Pulmonary artery endothelial cell (primary cell): ENCODE measurements around the gene ITSN1. TPM values are rescaled to one million over a fixed set of nuclear protein-coding genes. Genes with fewer than 3 reads are reported as not detected.

Experiments used
- DNase-seq: peaks from one replicate; pipeline ENCODE4 v3.0.0-alpha.2; 2011; ENCODE audit warnings: low read depth, low spot score
- total RNA-seq: library from RNA; depleted of rRNA; stranded (reverse); fragments of >200 nt; gene quantifications from 2 replicates; pipeline ENCODE4 v1.2.3, GENCODE V29; 2014

Gene ITSN1
- total RNA-seq, 1 donor from 2014 or later, result 66.4 TPM

DNA sequence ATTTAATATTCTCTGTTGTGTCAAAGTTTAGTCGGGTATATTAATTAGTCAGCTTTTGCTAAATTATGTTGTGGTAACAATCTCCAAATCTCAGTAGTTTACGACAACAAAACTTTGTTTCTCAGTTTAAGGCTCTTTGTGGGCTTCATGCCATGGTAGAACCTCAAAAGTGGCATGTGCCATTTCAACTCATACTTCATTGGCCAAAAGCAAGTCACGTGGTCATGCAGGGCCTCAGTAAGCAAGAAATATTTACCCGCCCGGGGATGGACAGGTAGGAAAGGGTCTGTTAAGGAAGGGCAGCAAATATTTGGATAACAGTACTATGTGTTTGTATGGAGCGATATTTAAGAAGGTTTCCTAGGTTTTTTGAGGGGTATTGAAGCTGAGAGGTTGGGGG is 38.6 kb downstream of the ITSN1 start:
- no peak for DNase-seq

DNA sequence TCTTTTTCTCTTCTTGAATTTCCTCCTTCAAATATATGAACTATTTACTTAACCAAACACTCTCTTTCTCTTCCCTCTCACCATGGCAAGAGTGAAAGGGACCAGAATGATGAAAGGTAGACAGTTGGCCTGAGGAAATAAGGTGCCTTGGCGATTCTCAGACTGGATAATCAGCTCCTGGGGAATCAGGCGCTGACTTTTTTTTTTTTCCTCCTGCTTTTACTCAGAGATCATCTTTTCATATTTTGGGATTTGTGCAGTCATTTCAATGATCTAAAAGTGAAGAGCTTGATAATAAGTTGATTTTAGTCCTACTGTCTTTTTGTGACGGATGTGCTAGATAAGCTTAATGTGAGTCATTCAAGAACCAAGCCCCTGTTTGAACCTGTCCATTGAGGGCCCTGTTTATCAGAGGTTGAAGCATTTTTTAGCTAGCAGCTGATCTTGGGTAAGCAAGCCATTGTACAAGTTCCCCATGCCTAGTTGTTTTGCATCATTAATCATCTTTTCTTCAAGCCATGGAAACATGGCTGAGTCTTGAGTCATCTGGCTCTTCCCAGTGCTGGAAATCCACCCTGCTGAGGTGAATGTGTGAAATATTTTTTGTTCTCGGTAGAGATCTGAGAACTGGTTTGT is 40.8 kb downstream of the ITSN1 start:
- peak; percentile 78 for DNase-seq

DNA sequence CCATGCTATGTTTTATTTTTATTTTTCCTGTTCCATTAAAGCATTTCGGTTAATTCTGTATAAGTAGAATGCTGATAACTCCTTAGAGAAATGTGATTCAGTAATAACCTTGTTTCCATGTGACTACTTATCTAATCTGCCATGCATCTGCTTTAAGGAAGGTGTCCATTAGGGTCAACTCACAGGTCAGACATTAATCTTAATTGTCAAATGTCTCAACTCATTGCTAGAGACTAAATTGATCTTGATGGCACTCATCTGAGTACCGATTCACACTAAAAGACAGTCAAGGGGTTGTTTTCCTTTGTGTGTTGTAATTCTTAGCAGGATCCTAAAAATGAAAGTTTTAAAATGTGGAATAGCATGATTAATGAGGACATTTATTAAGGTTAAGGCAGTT is 41.8 kb downstream of the ITSN1 start:
- DNase-seq, result no peak

DNA sequence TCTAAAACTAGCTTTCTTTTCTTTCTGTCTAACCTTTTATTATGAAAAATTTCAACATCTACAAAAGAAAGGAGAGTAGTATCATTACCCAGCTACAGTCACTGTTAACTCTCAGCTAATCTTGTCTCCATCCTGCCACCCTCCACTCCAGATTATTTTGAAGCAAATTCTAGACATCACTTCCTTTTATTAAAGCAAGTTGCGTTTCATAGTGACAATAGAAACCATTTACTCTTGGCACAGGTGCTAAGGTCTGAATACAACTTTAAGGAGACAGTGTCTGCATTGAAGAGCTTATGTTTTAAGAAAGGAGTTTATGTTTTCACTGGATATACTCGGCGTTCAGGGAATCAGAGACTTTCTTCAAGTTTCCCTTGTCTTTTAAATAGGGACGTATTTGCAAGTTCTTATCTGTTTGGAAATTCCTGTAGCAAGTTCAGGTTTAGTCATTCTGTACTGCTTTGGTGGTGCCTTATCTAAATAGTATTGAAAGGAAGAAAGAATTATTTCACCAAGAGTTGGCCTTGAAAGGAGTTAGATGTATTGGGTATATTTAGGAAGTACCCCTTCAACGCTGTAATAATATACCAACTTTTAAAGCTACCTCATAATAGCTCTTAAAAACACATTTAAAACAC is 42.7 kb downstream of the ITSN1 start:
- DNase-seq, result no peak

DNA sequence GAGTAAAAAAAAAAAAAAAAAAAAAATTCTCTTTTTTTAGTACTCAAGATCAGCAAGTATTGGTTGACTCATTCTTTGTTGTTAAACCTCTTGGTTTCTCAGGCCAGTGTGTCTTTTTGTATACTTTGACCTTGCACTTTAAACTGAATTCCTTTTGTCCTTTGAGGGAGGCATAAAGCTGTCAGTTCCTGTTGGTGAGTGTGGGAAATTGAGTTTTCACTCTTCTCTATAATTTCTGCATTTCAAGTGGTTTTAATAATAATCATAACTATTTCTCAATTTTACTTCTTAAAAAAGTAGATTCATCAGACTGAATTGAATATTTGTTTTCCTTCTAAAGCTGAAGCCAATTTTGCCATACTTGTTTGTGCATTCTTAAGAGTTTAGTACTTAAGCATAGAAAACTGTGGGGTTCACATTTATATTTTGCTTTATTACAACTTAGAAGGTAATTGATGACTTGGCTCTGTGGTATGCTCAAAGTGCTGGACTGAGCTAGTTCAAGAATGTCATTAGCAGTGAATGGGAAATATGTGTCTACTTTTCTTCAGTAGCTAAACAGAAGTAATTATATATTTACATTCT is 43.4 kb downstream of the ITSN1 start:
- peak; percentile 72 for DNase-seq

DNA sequence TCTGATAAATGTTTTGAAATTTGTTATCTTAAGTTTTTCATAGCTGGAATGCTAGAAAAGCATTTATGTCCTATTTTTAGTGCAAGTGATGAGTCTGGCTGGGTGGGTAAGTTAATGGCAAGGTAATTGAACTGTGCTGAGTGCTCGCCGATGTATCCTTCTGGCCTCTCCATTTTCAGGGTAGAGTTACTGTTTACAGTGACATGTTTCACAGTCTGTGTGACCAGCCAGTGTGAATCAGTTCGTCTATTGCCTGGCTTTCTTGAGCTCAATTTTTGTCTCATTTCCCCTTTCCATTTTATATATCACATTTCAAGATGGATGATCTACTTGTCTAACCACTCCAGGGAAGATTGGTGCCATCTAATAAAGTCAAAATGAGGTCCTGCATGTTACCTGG is 44.1 kb downstream of the ITSN1 start:
- DNase-seq, result no peak

DNA sequence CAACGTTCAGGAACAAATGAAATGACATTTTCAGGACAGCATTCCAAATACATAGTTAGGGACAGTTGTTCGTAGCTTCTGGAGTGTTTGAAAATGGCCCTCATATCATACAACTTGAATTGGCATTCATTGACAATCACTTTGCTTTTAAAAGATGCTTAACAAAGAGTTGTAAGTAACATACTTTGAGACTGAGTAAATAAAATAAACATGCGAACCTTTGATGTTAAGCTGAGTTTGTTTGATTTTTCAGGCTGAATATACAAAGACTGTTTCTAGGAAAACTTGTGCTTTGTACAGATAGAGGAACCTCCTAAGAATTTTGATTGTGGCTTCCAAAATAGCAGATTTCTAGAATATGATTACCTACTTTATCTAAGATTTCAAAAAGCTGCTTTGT is 45.3 kb downstream of the ITSN1 start:
- no peak for DNase-seq

DNA sequence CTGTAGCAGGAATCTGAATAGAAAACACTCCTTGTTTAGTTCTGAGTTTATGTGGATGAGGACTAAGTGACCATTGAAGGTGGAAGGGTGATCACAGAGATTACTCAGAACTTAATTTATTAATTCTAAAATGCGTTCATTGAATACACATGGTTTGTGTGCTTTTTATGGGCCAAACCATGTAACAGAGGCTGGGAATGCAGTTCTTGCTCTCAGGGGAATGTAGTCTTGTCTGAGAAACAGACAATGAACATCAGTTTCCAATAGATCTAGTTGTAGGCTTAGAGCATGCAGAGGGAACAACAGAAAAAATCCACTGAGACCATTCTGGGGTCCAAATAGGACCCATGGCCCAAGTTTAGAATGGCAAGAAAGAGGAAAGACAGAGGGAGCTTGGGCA is 46.1 kb downstream of the ITSN1 start:
- no peak for DNase-seq

DNA sequence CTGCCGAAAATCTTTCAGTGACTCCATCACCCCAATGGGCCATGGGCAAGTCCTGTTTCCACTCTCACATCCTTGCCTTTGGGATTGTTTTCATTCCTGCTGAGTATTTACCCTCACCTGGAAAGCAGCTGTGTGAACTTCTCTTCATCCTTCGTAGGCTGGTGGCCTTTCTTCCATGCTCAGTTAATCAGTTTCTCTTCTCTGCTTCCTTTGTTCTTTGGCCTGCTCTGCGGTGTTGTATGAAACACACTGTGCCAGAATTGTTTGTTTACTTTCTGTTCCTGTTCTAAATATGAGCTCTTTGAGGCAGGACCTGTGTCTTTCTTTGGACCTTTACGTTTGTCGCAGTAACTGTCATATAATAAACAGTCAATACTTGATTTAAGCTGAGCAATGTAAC is 48.6 kb downstream of the ITSN1 start:
- DNase-seq, result no peak

DNA sequence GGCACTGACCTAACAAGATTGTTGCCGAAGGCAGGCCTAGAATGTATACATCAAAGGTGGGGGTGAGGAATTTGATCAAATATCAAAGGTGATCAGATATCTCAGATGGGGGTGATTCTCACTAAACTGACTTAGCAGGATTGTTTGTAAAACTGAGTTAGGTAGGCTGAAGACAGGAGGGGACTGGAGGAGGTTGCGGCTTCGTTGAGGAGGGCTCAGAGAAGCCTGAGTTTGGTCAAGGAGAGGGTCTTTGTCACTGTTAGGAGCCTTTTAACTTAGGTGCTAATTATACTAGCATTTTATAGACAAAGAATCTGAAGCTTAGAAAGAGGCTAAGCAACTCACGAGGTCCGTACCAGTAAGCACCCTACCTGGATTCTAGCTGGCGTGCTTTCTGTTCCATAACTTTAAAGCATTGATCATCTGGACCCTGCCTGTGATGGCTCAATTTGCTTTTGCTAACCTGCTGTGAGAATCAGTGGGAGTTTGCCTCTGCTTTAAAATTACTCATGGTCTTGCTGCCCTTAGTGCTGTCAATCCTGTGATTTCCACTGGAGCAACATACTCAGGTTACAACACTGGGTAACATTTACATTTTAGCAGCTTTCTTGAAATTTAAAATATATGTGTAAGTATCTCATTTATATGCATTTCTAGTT is 49.8 kb downstream of the ITSN1 start:
- no peak for DNase-seq

DNA sequence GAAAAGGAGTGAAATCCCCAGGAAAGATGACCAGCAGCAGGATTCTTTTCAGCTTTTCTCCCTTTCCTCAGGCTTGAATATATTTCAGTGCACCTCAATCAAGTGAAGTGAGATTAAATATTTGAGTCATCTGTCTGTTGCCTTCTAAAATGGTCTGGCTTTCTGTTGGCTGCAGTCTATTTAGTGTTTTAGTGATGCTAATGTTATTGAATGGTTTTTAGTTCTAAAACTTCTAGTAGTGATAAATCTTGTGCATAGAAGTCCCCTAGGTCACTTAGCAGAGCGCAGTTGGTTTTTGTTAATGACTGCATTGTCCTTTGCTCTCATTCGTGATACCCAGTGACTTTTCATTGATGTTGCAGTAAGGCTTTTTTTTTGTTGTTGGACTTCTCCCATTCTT is 53.5 kb downstream of the ITSN1 start:
- no peak for DNase-seq

DNA sequence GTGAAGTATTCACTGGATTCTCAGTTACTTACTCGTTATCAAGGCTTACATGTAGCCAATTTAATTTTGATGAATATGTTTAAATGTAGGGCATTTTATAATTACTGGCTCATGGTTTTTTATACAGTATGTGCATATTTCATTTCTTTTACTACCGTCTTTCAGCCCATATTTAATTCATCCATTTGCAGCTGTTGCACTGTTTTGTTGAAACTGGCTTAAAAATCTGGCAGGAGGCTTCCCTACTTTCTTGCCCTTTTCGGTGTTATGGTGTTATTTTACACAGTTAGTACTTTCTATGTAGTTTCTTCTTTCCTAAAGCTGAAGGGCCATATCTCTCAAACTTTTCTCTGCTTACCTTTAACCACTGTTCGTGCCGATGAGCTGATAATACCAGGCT is 54.2 kb downstream of the ITSN1 start:
- no peak for DNase-seq

DNA sequence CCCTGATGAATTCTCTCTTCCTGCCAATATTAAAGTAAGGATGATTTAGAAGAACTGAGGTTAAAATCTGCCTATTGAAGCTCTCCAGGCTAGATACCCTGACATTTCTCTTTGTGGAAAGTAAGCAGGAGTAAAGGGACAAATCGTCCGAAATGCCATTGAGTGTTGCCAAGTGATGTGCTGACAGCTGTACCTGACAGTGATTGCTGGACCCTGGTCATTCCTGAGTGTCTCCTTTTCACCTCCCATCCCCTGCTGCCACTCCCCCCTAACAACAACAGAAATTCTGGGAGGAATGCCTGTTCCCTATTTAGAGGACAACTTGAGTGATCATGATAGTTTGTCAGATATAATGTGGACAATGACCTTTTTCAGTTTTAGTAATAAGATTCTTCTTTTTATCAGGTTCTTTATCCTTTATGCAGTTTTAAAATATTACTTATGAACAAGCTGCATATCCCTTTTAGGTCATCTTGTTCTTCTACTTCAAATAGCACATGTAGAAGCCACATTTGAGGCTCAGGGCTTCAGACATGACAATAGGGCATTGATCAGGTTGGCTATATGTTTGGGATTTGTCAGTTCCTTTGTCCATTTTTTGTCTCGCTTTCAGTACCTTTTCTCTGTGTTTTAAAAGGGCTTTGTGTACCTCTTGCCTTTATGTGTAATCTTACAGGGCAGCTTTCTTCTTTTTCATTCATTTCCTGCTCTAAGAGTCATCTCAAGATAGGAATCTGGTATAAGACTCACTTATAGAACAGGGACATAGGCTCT is 56.0 kb downstream of the ITSN1 start:
- DNase-seq, result no peak

DNA sequence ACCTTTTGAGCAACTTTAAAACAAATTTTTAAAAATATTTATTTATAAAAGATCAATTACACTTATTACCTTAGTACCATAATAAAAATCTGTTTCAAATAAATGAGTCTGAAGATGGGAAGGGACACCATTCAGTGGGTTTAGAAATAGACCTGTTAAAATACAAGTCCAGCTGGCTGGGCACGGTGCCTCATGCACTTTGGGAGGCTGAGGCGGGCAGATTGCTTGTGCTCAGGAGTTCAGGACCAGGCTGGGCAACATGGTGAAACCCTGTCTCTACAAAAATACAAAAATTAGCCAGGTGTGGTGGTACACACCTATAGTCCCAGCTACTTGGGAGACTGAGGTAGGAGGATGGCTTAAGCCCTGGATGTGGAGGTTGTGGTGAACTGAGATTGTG is 57.0 kb downstream of the ITSN1 start:
- no peak for DNase-seq

DNA sequence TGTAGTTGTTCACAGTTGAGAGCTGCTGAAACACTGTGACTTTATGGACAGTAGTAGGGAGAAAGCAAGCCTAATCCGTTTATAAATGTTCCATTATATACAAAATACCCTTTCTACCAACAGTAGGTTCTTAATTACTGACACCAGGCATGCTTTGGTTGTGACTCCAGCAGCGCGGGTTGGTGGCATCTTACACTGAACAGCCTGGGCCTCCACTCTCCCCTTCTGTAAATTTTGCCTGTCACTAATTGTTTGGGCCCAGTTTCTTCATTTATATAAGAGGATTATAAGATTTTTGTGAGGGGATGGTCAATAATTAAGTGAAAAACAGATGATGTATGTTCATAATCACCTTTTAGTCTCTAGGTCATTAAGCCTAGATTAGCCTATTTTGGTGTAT is 58.2 kb downstream of the ITSN1 start:
- no peak for DNase-seq

DNA sequence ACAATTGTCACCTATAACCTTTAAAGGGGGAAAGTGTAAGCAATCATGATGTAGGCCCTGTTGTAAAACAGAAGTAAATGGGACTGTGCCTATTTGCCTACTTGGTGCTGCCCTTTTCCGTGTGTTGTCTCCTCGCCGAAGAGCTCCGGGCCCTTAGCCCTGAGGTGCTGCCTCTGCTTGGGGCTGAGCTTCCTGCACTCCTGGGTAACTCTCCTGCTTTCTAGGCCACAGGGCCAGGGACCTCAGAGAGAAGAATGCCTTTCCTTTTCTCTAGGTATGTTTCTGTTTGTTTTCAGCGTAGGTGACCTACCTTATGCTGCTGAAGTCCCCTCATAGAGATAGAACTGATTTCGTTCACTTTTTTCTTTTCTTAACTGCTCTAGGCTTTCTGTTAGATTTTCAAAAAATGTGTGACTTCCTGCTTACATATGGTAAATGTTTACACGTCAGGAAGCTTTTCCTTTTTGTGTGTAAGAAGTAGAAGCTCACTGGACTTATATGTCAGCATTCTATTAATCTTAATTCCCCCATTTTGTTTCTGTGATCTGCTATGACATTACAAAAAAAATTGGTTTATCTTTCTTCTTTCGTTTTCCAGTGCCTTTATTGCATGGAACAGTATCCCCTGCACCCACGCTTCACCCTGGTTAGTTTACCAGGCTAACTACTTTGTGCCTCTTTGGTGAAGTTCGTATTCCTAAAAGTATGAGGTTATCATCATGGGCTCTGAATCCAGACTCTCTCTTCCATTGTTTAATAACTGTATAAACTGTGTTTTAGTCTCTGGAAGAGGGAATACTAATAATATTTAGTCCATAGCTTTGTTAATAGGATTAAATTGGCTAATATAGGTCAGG is 61.7 kb downstream of the ITSN1 start:
- no peak for DNase-seq

DNA sequence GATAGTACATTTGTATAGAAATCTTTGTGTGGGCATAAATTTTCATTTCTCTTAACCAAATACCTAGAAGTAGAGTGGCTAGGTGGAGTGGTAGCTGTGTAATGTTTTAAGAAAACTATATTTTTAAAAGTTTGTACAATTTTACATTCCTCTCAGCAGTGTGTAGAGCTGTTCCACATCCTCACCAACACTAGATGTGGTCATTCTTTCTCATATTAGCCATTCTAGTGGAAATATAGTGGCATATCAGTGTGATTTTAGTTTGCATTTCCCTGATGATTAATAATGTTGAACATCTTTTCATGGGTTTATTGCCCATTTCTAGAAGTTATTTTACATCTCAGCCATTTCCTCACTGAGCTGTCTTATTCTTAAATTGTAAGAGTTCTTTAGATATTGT is 65.5 kb downstream of the ITSN1 start:
- no peak for DNase-seq

DNA sequence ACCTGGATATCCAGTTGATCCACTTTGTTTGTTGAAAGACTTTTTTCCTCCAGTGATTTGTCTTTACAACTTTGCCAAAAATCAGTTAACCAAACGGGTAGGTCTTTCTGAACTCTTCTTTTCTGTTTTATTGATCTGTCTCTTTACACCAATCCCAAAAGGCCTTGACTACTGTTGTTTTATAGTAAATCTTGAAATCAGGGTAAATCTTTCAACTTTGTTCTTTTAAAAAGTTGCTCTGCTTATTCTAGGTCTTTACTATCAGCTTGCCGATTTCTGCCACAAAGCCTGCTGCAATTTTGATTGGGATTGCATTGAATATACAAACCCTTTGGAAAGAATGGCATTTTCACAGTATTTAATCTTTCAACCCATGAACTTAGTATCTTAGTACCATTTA is 66.6 kb downstream of the ITSN1 start:
- no peak for DNase-seq

DNA sequence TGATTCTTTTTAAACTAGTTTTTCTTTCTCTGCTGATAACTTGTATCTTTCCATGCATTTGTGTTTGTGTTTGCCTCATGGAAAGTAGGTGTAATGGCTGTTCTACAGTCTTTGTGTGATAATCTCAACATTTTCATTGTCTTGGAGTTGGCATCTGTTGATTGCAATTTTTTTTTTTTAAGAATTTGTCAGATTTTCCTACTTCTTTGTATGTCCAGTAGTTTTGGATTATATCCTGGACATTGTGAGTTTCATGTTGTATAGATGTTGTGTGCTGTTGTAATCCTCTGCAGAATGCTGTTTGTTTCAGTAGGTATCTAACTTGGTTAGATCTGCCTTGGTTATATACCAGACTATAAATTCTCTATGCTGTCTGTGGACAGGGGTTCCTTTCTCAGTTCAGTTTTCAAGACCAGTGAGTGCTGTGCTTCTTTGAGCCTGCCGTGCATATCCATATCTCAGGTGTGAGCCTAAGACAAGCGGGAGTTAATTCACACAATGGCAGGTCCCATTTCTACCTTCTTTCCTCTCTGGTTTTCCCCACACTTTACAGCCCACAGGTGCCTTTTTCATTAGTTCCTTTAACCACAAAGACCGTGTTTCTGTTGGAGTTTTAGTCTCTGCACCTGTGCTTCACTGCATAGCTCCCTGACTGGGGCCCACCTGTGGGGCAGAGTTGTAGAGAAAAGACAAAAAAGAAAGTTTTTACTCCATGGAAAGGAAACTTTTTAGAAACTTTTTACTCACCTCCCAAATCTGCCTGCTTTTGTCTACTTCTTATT is 69.9 kb downstream of the ITSN1 start:
- no peak for DNase-seq

DNA sequence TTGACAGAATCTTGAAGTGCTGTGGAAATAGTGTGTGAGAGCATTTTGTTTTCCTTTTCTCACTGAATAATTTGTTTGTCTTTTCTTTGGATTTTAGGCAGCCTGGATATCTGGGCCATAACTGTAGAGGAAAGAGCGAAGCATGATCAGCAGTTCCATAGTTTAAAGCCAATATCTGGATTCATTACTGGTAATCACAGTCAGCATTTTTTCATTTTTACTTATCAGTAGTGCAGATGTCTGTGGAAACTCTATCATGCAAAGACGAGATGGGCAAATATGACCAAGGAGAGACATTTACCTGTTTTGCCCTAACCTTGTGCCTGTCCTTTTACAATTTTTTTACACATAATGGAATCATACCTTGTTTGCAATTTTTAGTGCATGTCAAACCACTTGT is 78.8 kb downstream of the ITSN1 start:
- no peak for DNase-seq
